Memory B cell (primary cell): ENCODE results near the gene PI4KA.
"Not testable (repeated sequence)": the region's sequence is repeated elsewhere in the genome, so short reads cannot be mapped to it uniquely, and the experiment has no call there.

Source experiments
- ATAC-seq: fragments of 150-1000 bp; cut with Tn5 transposase; 2 replicates; pipeline ENCODE4 v1.10.0; 2021; ENCODE audit warnings: low read depth, mild to moderate bottlenecking, moderate library complexity
- DNase-seq, 2 donors: peaks; one replicate each; pipeline ENCODE4 v3.0.0; 2022; ENCODE audit warnings: low spot score in 2 of 2
- H3K27ac Mint-ChIP-seq: one replicate; pipeline ENCODE4 v1.8.0; 2022; ENCODE audit warnings: mild to moderate bottlenecking, moderate library complexity, mixed read lengths
- H3K27me3 Mint-ChIP-seq: one replicate; pipeline ENCODE4 v1.8.0; 2022; ENCODE audit warnings: mixed read lengths
- H3K36me3 Mint-ChIP-seq: one replicate; pipeline ENCODE4 v1.8.0; 2022; ENCODE audit warnings: mild to moderate bottlenecking, mixed read lengths
- H3K4me1 Mint-ChIP-seq: one replicate; pipeline ENCODE4 v1.8.0; 2022; ENCODE audit warnings: mixed read lengths
- H3K4me3 Mint-ChIP-seq: one replicate; pipeline ENCODE4 v1.8.0; 2022; ENCODE audit warnings: mild to moderate bottlenecking, moderate library complexity, mixed read lengths
- H3K9me3 Mint-ChIP-seq: one replicate; pipeline ENCODE4 v1.8.0; 2022; ENCODE audit warnings: mixed read lengths

PI4KA gene

DNA sequence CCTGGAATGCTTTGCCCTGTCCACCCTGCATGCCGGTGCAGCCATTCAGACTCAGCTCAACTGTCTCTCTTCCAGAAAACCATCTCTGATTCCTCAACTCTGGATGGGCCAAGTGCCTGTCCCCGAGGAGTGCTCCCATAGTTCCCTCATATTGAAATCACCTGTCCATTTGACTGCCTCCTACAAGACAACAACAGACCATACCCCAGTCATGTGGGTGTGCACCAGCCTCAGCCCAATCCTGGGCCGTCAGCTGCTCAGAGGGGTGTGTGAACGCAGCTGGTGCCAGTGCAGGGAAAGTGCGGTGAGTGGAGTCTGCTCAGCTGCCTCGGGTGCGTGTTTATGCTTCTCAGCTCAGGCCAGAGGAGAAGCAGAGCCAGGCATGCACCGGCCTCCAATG lies 126.2 kb downstream of the PI4KA start:
- not testable (repeated sequence) for H3K27ac Mint-ChIP-seq, H3K4me1 Mint-ChIP-seq, ATAC-seq, DNase-seq, H3K4me3 Mint-ChIP-seq, H3K27me3 Mint-ChIP-seq, H3K9me3 Mint-ChIP-seq
- peaks cover 10% of the 10 kb centered on the region for H3K36me3 Mint-ChIP-seq

DNA sequence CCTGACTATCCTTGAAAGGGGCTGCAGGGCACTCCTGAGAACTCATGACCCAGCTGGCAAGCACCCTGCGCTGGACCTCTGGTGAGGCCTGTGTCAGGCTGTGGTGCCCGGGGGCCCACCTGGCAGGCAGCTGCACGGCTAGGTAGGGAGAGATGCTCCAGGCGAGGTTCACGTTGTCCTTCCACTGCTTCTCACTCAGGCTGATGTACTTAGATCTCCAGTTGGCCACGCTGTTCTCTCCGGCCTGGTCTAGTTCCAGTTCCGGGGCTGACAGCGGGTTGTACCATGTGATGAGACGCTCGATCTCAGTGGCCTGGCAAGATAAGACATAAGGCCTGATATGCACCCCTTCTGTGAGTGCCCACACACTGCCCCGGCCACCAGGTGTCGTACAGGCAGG lies 129.4 kb downstream of the PI4KA start:
- Mint-ChIP-seq H3K27ac (no peak overlapping the region), H3K4me1 (no peaks in the 10 kb centered on the region), H3K4me3 (no peak overlapping the region), H3K27me3 (no peaks in the 10 kb centered on the region), H3K36me3 (peaks cover 21% of the 10 kb centered on the region), H3K9me3 (no peaks in the 10 kb centered on the region)
- ATAC-seq (no peak), DNase-seq (no peak)

DNA sequence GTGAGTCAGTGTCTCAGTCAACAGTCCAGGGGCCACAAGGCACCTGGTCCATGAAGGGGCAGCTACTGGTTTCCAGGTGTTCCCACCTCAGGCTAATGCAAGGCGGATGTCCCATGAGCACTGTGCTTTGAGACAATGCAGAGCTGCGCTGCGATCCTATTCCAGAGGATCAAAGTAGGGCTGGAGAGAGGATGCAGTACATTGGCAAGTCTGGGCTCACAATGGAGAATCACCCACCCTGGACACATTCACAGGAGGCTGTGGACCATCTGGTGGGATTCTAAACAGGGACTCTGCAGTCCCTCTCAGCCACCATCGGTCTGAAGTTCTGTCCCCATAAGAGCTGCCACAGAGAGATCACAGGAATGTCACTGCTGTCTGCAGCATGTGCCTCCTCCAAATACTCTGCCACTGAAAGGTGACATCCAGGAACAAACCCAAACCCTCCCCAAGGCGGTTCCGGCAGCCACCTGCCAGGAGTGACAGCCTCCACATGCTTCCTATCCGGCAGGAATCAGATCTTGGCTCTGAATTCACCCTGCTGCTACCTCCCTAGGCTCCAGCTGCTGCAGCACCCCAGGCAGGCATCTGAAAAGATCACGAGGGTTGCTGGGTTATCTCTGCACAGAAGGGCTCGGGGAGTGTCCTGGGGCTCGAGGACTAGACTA lies 130.0 kb downstream of the PI4KA start:
- Mint-ChIP-seq H3K27me3 (no peaks in the 10 kb centered on the region), H3K9me3 (no peaks in the 10 kb centered on the region), H3K36me3 (peaks cover 21% of the 10 kb centered on the region), H3K27ac (no peak overlapping the region), H3K4me1 (no peaks in the 10 kb centered on the region), H3K4me3 (no peak overlapping the region)
- no peak for ATAC-seq
- DNase-seq: no peak

DNA sequence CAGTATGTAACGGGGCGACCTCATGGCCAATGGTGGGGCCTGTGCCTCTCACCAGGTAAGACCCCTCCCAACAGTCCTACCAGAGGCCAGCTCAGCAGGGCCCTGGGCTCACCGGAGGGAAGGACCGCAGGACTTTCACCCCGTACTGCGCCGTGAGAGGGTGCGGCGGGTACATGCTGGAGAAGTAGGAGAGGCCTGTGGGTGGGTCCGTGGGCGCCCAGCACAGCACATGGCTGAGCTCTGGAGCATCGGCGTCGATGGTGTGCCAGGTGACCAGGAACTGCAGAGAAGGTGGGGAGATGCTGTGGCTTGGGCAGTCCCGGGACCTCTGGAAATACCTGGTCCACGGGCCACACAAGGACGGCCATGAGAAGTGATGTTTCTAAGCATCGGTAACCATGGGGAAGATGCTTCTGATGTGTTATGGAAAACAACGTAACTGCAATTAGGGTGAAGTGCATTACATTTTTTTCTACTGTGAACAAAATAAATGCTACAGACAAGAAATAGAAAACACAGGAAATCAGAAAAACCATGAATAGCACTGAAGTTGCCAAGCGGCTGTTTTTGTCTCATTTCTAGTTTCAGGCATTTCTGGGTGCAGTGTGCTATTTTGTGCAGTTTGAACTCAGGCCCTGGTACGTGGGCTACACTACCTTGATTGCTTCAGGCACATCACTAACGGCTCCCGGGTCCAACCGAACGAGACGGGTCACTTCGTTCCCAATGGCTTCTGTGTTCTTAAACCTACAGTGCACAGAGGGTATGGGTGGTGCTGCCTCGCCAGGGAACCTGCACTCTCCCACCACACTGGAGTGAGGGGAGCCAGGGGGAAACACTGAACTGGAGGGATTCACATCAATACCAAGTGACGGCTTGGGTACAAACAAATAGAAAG lies 131.2 kb downstream of the PI4KA start:
- H3K36me3 Mint-ChIP-seq: peaks cover 19% of the 10 kb centered on the region
- H3K4me1 Mint-ChIP-seq: no peaks in the 10 kb centered on the region
- no peaks in the 10 kb centered on the region for H3K27me3 Mint-ChIP-seq
- peak overlapping the region; percentile 28 for H3K27ac Mint-ChIP-seq
- H3K4me3 Mint-ChIP-seq: no peak overlapping the region
- DNase-seq: no peak
- no peak for ATAC-seq
- H3K9me3 Mint-ChIP-seq: no peaks in the 10 kb centered on the region

DNA sequence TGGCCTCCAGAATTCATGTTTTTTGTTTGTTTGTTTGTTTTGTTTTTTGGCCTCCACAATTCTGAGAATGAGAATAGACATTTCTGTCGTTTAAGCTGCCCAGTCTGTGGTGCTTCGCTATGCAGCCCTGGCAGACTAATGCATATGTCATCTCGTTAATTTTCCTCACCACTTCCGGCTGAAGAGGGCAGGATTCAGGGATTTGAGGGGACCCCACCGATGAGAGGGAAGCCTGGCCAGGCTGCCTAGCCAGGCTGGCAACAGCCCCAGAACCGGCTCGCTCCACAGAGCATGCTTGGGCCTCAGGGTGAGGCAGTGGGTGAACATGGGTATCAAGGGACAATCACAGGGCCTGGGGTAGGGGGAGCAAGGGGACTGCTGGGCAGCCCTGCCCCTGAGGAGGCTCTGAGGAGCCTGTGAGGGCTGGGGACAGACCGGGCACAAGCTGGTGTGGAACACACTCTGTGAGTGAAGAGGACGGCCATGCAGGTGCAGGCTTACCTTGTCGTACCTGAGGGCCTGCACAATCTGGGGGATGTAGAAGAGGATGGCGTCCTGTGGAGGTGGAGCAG lies 132.5 kb downstream of the PI4KA start:
- Mint-ChIP-seq H3K27me3 (no peaks in the 10 kb centered on the region), H3K27ac (no peak overlapping the region), H3K36me3 (peaks cover 17% of the 10 kb centered on the region), H3K9me3 (no peaks in the 10 kb centered on the region), H3K4me3 (no peak overlapping the region), H3K4me1 (peaks cover 7% of the 10 kb centered on the region)
- ATAC-seq (no peak), DNase-seq (no peak)

DNA sequence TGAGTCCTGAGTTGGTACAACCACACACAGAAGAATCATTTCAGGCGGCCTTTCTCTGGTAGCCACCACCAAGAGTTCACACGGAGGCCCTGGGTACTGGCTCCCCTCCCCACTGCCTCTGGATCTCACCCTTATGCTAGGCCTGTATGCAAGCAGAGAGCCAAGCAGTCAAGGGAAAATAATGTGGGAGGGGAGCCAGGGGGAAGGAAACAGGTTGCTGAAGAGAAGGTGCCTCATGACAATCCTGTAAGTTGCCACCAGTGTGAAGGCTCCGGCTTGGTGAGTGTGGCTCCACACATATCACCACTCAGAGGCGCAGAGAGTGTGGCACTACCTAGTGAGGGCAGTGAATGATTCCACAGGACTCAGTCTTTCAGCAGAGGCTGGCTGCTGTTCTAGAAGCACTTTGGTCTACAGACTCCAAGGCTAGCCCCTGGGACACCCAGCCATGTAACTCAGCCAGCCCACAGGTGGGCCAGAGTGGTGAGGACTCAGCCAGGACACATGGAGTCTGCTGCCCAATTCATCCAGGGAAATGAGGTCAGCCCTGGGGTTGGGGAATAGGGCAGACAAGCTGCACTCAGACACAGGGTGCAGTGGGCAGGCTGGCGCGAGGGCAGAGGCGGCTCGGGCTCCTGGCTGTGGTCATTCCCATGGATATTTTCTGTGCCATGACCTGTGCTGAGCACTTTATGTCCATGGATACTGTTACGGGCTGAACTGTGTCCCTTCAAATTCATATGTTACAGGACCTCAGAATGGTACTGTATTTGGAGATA lies 133.7 kb downstream of the PI4KA start:
- ATAC-seq (no peak), DNase-seq (no peak)
- Mint-ChIP-seq H3K36me3 (peaks cover 17% of the 10 kb centered on the region), H3K27ac (peak overlapping the region; percentile 54), H3K27me3 (no peaks in the 10 kb centered on the region), H3K4me3 (no peak overlapping the region), H3K4me1 (peaks cover 10% of the 10 kb centered on the region), H3K9me3 (no peaks in the 10 kb centered on the region)

DNA sequence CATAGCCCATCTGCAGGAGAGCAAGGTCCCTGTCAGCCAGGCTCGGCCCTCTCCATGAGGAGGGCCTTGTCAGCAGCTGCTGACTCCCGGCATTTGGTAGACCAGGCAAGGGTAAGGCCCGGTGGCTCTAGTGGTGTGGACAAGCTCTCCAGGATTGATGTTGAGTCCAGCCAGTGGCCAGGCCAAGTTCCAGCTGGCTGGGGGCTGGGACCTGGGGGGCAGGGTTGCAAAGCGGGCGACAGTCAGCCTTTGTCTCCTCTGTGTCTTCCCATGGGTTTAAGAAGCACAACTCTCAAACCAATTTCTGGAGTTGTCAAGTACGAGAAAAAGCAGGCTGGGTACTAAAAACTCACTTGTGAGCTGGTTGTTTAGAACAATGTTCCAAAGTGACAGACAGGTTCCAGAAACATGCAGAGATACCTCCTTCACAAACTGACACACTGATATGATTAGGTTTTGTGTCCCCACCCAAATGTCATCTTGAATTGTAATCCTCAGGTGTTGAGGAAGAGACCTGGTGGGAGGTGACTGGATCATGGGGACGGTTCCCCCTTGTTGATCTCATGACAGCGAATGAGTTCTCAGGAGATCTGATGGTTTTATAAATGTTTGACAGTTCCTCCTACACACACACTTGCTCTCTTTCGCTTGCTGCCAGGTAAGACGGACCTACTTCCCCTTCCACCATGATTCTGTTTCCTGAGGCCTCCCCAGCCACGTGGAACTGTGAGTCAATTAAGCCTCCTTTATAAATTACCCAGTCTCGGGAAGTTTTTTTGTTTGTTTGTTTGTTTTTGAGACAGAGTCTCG lies 137.0 kb downstream of the PI4KA start:
- peak overlapping the region; percentile 45 for H3K27ac Mint-ChIP-seq

DNA sequence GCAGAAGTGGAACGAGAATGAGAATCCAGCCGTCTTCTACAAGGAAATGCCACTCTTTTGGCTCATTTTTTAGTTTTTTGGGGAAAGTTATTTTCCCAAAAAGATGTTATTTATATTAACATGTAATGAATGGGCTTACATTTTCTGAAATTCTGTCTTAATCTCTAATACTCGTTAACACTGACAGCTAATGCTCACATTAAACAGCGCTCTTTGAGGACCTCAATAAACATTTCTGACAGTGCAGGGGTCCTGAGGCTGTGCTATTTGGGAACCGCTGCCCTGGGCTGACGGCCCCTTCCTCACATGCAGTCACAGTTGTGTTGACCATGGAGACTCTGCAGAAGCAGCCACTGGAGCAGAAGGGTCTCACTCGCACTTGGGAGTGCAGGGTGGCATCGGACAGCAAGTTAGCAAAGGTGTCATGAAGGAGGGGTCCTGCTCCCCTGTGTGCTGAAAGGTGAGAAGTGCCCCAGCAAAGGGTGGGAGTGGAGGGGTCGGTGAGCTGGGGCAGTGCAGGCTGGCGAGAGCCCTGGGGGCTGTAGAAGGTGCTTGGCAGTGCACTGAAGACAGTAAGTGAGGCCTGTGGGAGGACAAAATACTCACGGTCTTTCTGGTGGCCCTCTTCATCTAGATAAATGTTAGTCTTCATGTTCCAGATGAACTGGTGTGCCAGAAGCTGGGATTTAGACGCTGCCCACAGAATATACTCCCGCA lies 137.8 kb downstream of the PI4KA start:
- Mint-ChIP-seq H3K27ac (peak overlapping the region; percentile 45), H3K4me3 (no peak overlapping the region), H3K27me3 (no peaks in the 10 kb centered on the region), H3K4me1 (peaks cover 16% of the 10 kb centered on the region), H3K36me3 (peaks cover 8% of the 10 kb centered on the region), H3K9me3 (no peaks in the 10 kb centered on the region)
- no peak for DNase-seq
- no peak for ATAC-seq

More for the DNA sequence above, 137.0 kb downstream of the PI4KA start:
- Mint-ChIP-seq H3K4me1 (peaks cover 16% of the 10 kb centered on the region), H3K36me3 (peaks cover 8% of the 10 kb centered on the region), H3K27me3 (no peaks in the 10 kb centered on the region), H3K9me3 (no peaks in the 10 kb centered on the region), H3K4me3 (no peak overlapping the region)
- ATAC-seq (peak; percentile 78), DNase-seq (no peak)

DNA sequence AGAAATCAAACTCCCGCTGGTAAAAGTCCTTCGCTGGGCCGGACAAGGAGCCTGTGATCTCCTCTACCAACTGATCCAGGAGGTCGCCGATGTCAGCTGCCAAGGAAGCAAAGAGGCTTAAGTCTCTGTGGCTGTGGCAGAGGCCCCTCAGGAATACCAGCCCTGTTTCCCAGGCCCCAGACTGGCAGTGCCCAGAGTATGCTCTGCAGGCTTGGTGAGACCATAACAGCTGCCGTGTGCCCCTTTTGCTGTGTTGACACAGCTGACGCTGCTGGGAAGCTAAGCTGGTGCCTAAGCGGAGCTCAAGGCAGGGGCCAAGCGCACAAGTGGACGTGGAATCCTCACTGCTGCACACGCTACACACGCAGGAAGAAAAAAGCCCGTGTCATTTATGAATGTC lies 139.9 kb downstream of the PI4KA start:
- H3K36me3 Mint-ChIP-seq: not testable (repeated sequence)

DNA sequence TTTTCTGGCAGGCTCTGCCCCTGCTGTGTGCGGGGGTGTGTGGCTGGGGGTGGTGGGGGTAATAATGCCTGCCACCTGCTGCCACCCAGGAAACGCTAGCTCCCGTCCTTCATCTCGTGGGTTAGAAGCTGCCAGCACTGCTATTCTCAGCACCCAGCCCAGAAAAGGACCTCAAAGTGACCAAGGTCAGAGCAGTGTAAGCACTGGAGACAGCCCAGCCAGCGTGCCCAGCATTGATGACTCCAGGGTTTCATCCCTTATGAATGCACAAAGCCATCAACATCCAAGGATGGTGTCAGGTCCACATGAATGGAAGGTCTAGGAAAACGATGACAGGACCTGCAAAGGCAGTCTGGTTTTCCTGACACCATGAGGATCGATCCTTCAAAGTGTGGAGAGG lies 140.6 kb downstream of the PI4KA start:
- DNase-seq, H3K9me3 Mint-ChIP-seq, H3K27ac Mint-ChIP-seq, H3K4me3 Mint-ChIP-seq, H3K27me3 Mint-ChIP-seq, H3K36me3 Mint-ChIP-seq: not testable (repeated sequence)
- peak; percentile 6 for ATAC-seq
- peaks cover 16% of the 10 kb centered on the region for H3K4me1 Mint-ChIP-seq

More for the DNA sequence above, 139.9 kb downstream of the PI4KA start:
- H3K27ac Mint-ChIP-seq, H3K27me3 Mint-ChIP-seq, DNase-seq, H3K4me3 Mint-ChIP-seq, H3K9me3 Mint-ChIP-seq, ATAC-seq: not testable (repeated sequence)
- H3K4me1 Mint-ChIP-seq: peaks cover 16% of the 10 kb centered on the region

DNA sequence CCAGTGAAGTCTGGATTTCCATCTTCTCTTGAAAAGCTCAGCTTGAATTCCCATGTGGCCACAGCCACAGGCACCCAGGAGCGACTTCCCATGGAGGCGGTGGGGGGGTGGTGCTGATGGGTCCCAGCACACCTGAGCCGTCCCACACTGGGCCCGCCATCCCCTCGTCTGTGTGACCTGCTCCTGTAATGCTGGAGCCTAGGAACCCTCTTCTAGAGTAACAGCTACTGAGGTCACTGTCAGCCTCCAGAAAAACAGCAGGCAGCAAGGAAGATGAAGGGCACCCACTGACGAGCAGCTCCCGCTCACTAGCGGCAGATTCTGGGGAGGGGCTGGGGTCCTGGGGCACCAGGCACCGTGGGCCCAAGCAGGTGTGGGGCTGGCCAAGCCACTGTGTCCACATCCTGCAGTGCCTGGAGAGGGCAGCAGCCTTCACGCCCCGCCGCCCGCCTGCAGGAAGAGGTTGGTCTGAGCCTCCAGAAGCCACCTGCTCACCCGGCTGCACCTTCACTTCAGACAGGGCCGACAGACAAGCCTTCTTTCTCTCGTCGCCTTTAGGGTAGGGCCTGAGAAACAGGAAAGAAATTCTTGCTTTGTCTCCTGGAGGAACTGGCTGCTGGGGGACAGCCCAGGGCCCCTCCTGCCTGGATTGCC lies 141.3 kb downstream of the PI4KA start:
- H3K27ac Mint-ChIP-seq, H3K36me3 Mint-ChIP-seq, H3K9me3 Mint-ChIP-seq, H3K27me3 Mint-ChIP-seq, DNase-seq: not testable (repeated sequence)
- H3K4me3 Mint-ChIP-seq: peak overlapping the region; percentile 7
- ATAC-seq: peak; percentile 77
- H3K4me1 Mint-ChIP-seq: peaks cover 16% of the 10 kb centered on the region

DNA sequence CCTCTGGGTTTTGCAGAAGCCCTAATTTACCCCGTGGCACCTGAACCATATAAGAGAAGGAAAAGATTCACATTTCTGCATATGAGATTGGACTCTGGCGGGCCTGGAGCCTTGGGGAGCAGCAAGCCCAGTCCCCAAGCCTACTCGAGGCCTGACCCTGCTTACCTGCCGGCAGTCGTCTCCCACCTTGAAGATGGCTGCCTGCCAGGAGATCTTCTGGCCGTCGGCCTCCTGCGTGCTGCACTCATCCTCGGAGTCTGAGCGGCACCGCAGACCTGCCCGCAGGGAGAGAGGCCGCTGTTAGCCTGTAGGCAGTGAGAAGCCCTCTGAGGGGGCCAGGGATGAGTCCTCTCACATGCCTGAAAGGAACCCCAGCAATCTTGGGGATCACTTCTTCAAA lies 145.5 kb downstream of the PI4KA start:
- H3K27me3 Mint-ChIP-seq, H3K4me1 Mint-ChIP-seq, H3K27ac Mint-ChIP-seq, DNase-seq, ATAC-seq, H3K9me3 Mint-ChIP-seq, H3K4me3 Mint-ChIP-seq, H3K36me3 Mint-ChIP-seq: not testable (repeated sequence)
